HG03442 (cell line): ENCODE results near the gene RAD51B.

Experiments used
- ATAC-seq: cut with Tn5 transposase; IDR thresholded peaks from one replicate; pipeline ENCODE4 v1.9.1; 2021; ENCODE audit warnings: mild to moderate bottlenecking, moderate library complexity; ENCODE audit not compliant: unreplicated experiment

Gene RAD51B

GRCh38 chr14:68527329-68527851 lies 707.8 kb downstream of the RAD51B start:
- ATAC-seq, result no peak

GRCh38 chr14:68528040-68528687 lies 708.6 kb downstream of the RAD51B start:
- no peak for ATAC-seq

GRCh38 chr14:68530443-68530842 lies 710.9 kb downstream of the RAD51B start:
- ATAC-seq, result no peak

- no peak for ATAC-seq
Measured at GRCh38 chr14:68532496-68532895, 712.9 kb downstream of the RAD51B start.

GRCh38 chr14:68534276-68534675 lies 714.7 kb downstream of the RAD51B start:
- ATAC-seq, result no peak

- ATAC-seq, result no peak
Measured at GRCh38 chr14:68535404-68536017, 715.9 kb downstream of the RAD51B start.

GRCh38 chr14:68536018-68536410 lies 716.4 kb downstream of the RAD51B start:
- ATAC-seq, result no peak

- ATAC-seq, result no peak
Measured at GRCh38 chr14:68538639-68539038, 719.1 kb downstream of the RAD51B start.

- ATAC-seq, result no peak
Measured at GRCh38 chr14:68539241-68539737, 719.7 kb downstream of the RAD51B start.

GRCh38 chr14:68539789-68540188 lies 720.2 kb downstream of the RAD51B start:
- ATAC-seq, result no peak

GRCh38 chr14:68541178-68541896 lies 721.8 kb downstream of the RAD51B start:
- ATAC-seq, result no peak

- ATAC-seq, result no peak
Measured at GRCh38 chr14:68542346-68542745, 722.8 kb downstream of the RAD51B start.

- ATAC-seq, result no peak
Measured at GRCh38 chr14:68543516-68543915, 723.9 kb downstream of the RAD51B start.

- ATAC-seq, result no peak
Measured at GRCh38 chr14:68544081-68544892, 724.7 kb downstream of the RAD51B start.

- ATAC-seq, result no peak
Measured at GRCh38 chr14:68546839-68547238, 727.3 kb downstream of the RAD51B start.

GRCh38 chr14:68547305-68548193 lies 728.0 kb downstream of the RAD51B start:
- no peak for ATAC-seq

- ATAC-seq, result no peak
Measured at GRCh38 chr14:68548194-68549076, 728.9 kb downstream of the RAD51B start.

GRCh38 chr14:68550338-68550715 lies 730.7 kb downstream of the RAD51B start:
- no peak for ATAC-seq
